Midbrain (tissue), 1 donor: ENCODE measurements around the gene AARS1.
"Not testable (repeated sequence)": the region's sequence is repeated elsewhere in the genome, so short reads cannot be mapped to it uniquely, and the experiment has no call there.

ENCODE experiments used
- DNase-seq: peaks from one replicate; lab custom pipeline; 2025; lab: John Stamatoyannopoulos, UW

Gene AARS1

GRCh38 chr16:70289229-70290094 is at the start of gene AARS1:
Gene AARS1 (minus strand): TSS chr16:70289506. CDS start chr16:70282763, 6,743 bp downstream.
- peak; percentile 99 for DNase-seq

GRCh38 chr16:70337814-70338213 is 48.5 kb upstream of the AARS1 start:
- DNase-seq, result no peak

- not testable (repeated sequence) for DNase-seq
Measured at GRCh38 chr16:70332728-70333127, 43.4 kb upstream of the AARS1 start.

GRCh38 chr16:70331588-70332358 is 42.5 kb upstream of the AARS1 start:
- DNase-seq, result peak; percentile 26

- DNase-seq, result no peak
Measured at GRCh38 chr16:70331091-70331490, 41.8 kb upstream of the AARS1 start.

- DNase-seq, result no peak
Measured at GRCh38 chr16:70324998-70325747, 35.9 kb upstream of the AARS1 start.

GRCh38 chr16:70320121-70320520 is 30.8 kb upstream of the AARS1 start:
- DNase-seq, result no peak

GRCh38 chr16:70307726-70308125 is 18.4 kb upstream of the AARS1 start:
- not testable (repeated sequence) for DNase-seq

GRCh38 chr16:70306880-70307279 is 17.6 kb upstream of the AARS1 start:
- DNase-seq, result no peak

- no peak for DNase-seq
Measured at GRCh38 chr16:70304892-70305448, 15.7 kb upstream of the AARS1 start.

- DNase-seq, result no peak
Measured at GRCh38 chr16:70302745-70303144, 13.4 kb upstream of the AARS1 start.

GRCh38 chr16:70301121-70301520 is 11.8 kb upstream of the AARS1 start:
- no peak for DNase-seq

GRCh38 chr16:70298988-70299938 is 10.0 kb upstream of the AARS1 start, which contains the start of gene DDX19B:
Gene DDX19B (plus strand): TSS chr16:70299186. CDS start chr16:70299298, 112 bp downstream.
- peak; percentile 83 for DNase-seq

- DNase-seq, result no peak
Measured at GRCh38 chr16:70295634-70296033, 6.3 kb upstream of the AARS1 start.

GRCh38 chr16:70294385-70295025 is 5.2 kb upstream of the AARS1 start:
- DNase-seq, result no peak

GRCh38 chr16:70292148-70292547 is 2.8 kb upstream of the AARS1 start:
- DNase-seq, result not testable (repeated sequence)

GRCh38 chr16:70290949-70291519 is 1.7 kb upstream of the AARS1 start:
- no peak for DNase-seq

- DNase-seq, result not testable (repeated sequence)
Measured at GRCh38 chr16:70287304-70287971, 1.9 kb downstream of the AARS1 start.

- DNase-seq, result no peak
Measured at GRCh38 chr16:70276392-70276791, 12.9 kb downstream of the AARS1 start.
